ENCODE data around the gene ARFGEF3. TPM values are rescaled to one million over a fixed set of nuclear protein-coding genes. Genes with fewer than 3 reads are reported as not detected.
A peak's percentile ranks its signal among the peaks of the same experiment; 100 is the strongest.

The ARFGEF3 gene
- total RNA-seq, 1 experiment from 2014 or later = 20.1 TPM

GRCh38 chr6:138339024-138339423 lies 177.3 kb downstream of the ARFGEF3 start:
- TF ChIP-seq FOXJ3 (CRISPR knock-in tag; IDR thresholded peaks at IDR 0.05; ENCODE audit: borderline replicate concordance) = no peak
- TF ChIP-seq ZNF263 (CRISPR knock-in tag; IDR thresholded peaks at IDR 0.05; ENCODE audit: low read depth) = no peak
- no peak for TF ChIP-seq FOXP4 (CRISPR knock-in tag; IDR thresholded peaks at IDR 0.05)
- TF ChIP-seq ELF4 (CRISPR knock-in tag; IDR thresholded peaks at IDR 0.05; ENCODE audit: low read depth) = no peak
- TF ChIP-seq, protein P1, sequence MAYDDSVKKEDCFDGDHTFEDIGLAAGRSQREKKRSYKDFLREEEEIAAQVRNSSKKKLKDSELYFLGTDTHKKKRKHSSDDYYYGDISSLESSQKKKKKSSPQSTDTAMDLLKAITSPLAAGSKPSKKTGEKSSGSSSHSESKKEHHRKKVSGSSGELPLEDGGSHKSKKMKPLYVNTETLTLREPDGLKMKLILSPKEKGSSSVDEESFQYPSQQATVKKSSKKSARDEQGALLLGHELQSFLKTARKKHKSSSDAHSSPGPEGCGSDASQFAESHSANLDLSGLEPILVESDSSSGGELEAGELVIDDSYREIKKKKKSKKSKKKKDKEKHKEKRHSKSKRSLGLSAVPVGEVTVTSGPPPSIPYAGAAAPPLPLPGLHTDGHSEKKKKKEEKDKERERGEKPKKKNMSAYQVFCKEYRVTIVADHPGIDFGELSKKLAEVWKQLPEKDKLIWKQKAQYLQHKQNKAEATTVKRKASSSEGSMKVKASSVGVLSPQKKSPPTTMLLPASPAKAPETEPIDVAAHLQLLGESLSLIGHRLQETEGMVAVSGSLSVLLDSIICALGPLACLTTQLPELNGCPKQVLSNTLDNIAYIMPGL (CRISPR knock-in tag; IDR thresholded peaks at IDR 0.05) = no peak
- TF ChIP-seq, protein P2, sequence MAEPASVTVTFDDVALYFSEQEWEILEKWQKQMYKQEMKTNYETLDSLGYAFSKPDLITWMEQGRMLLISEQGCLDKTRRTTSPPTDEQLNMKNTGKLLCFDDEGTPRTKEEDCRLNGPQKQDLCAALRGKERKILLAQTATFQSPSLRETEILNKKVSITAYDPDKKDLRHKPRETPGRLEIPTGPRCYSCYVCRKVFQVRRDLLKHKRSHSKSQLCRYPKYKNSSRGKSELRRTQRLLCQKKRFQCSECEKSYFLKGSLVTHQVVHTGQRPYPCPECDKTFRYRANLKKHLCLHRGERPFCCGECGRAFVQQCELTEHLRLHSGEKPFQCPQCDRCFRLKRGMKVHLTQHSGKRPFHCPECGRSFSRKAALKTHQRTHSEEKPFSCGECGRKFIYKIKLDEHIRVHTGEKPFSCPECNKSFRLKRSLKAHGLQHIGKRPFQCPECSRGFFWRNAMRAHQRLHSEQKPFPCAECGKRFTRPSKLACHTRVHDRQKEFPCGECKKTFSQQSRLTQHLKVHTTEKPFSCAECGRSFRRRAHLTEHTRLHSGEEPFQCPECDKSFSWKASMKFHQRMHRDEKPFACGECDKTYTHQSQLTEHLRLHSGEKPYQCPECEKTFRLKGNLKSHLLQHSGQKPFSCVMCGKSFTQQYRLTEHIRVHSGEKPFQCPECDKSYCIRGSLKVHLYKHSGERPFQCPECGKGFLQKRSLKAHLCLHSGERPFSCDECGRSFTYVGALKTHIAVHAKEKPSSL (CRISPR knock-in tag; conservative IDR thresholded peaks at IDR 0.05) = no peak
- no peak for TF ChIP-seq KAT7 (CRISPR knock-in tag; IDR thresholded peaks at IDR 0.05; ENCODE audit: borderline replicate concordance)
- TF ChIP-seq IRF1 (CRISPR knock-in tag; IDR thresholded peaks at IDR 0.05) = no peak
- no peak for TF ChIP-seq ESRRA (CRISPR knock-in tag; IDR thresholded peaks at IDR 0.05; ENCODE audit: borderline replicate concordance)
- no peak for TF ChIP-seq ATF6 (CRISPR knock-in tag; IDR thresholded peaks at IDR 0.05)
- Mint-ChIP-seq H3K27ac (peak overlapping the region; percentile 9; the same call in 1 of the 2 replicates), H3K36me3 (peaks cover 20% of the 10 kb centered on the region), H3K9me3 (no peaks in the 10 kb centered on the region), H3K4me1 (peaks cover 19% of the 10 kb centered on the region), H3K27me3 (ENCODE audit: low read depth) (peaks cover 4% of the 10 kb centered on the region), H3K4me3 (no peak overlapping the region)
- ChIA-PET CTCF (interaction anchor here (1.1 to 1.2 kb wide), 3 partner anchors 49 to 63 kb away, joined by 3 read pairs; no protein-coding TSS in a partner anchor), POLR2A (no interaction called here)
- DNase-seq (ENCODE audit: low spot score) = no peak
- peak; percentile 83 for ATAC-seq

GRCh38 chr6:138341176-138341575 lies 179.4 kb downstream of the ARFGEF3 start:
- no peak for TF ChIP-seq FOXP1 (CRISPR knock-in tag; IDR thresholded peaks at IDR 0.05; ENCODE audit: borderline replicate concordance)
- TF ChIP-seq TEAD1 (CRISPR knock-in tag; IDR thresholded peaks at IDR 0.05) = no peak
- TF ChIP-seq CREB1 (CRISPR knock-in tag; IDR thresholded peaks at IDR 0.05) = no peak
- no peak for TF ChIP-seq SMAD4 (CRISPR knock-in tag; IDR thresholded peaks at IDR 0.05)
- TF ChIP-seq JAZF1 (CRISPR knock-in tag; IDR thresholded peaks at IDR 0.05) = no peak
- no peak for TF ChIP-seq ZNF263 (CRISPR knock-in tag; IDR thresholded peaks at IDR 0.05; ENCODE audit: low read depth)
- TF ChIP-seq NFATC4 (CRISPR knock-in tag; IDR thresholded peaks at IDR 0.05) = no peak
- peaks cover 10% of the 10 kb centered on the region for H3K36me3 Mint-ChIP-seq
- H3K4me1 Mint-ChIP-seq = peaks cover 20% of the 10 kb centered on the region
- no peak overlapping the region for H3K27ac Mint-ChIP-seq
- POLR2A ChIA-PET = no interaction called here
- H3K9me3 Mint-ChIP-seq = no peaks in the 10 kb centered on the region
- no peak overlapping the region for H3K4me3 Mint-ChIP-seq
- DNase-seq (ENCODE audit: low spot score) (no peak), ATAC-seq (no peak)
- no peaks in the 10 kb centered on the region for H3K27me3 Mint-ChIP-seq (ENCODE audit: low read depth)
- CTCF ChIA-PET = interaction anchor here (0.6 kb wide), 1 partner anchor 8 kb away, joined by 3 read pairs; no protein-coding TSS in a partner anchor
